Cardiac muscle cell (in vitro differentiated cells and primary cell): ENCODE measurements around the gene MFF. TPM values are rescaled to one million over a fixed set of nuclear protein-coding genes. Genes with fewer than 3 reads are reported as not detected.

ENCODE experiments used
- DNase-seq, 2 donors: peaks; one replicate each; pipeline versions ENCODE4 v3.0.0 to v3.0.0-alpha.2; 2010 to 2017; ENCODE audit warnings: low read depth in 1 of 2, low spot score in 1 of 2
- H3K27ac ChIP-seq: fragments of 200-600 bp; sonication (generic); 2 replicates; pipeline ENCODE4 v1.5.1; 2016
- H3K27me3 ChIP-seq: fragments of 200-600 bp; sonication (generic); 2 replicates; pipeline ENCODE4 v1.6.0; 2016; ENCODE audit warnings: control low read depth
- H3K36me3 ChIP-seq: fragments of 200-600 bp; sonication (generic); 2 replicates; pipeline ENCODE4 v1.5.1; 2016; ENCODE audit warnings: control low read depth
- H3K4me1 ChIP-seq: fragments of 200-600 bp; sonication (generic); 2 replicates; pipeline ENCODE4 v1.8.1; 2017; ENCODE audit warnings: low read depth, mild to moderate bottlenecking, mixed run types
- H3K4me3 ChIP-seq: fragments of 200-600 bp; sonication (generic); 2 replicates; pipeline ENCODE4 v1.5.1; 2016; ENCODE audit warnings: mild to moderate bottlenecking
- H3K9me3 ChIP-seq: fragments of 200-600 bp; sonication (generic); 2 replicates; pipeline ENCODE4 v1.5.1; 2017; ENCODE audit warnings: low read depth, mild to moderate bottlenecking, control low read depth
- polyA plus RNA-seq: library from polyadenylated mRNA; unstranded; fragments of >200 nt; fragmentation: Nextera tagmentation; extraction: Ambion mirVana; gene quantifications from 2 replicates; pipeline ENCODE4 v1.2.1, GENCODE V29; 2016
- total RNA-seq: library from RNA; depleted of rRNA; stranded (reverse); fragments of >200 nt; gene quantifications from 2 replicates; pipeline ENCODE4 v1.2.3, GENCODE V29; 2016
- TF ChIP-seq, protein P1 (sequence below): IDR thresholded peaks from 2 replicates; pipeline ENCODE4 v1.5.1; 2012; ENCODE audit warnings: low read depth, mild to moderate bottlenecking, low read length

The MFF gene
- total and polyA plus RNA-seq, 2 experiments from 2014 or later: 109 to 125 TPM

DNA sequence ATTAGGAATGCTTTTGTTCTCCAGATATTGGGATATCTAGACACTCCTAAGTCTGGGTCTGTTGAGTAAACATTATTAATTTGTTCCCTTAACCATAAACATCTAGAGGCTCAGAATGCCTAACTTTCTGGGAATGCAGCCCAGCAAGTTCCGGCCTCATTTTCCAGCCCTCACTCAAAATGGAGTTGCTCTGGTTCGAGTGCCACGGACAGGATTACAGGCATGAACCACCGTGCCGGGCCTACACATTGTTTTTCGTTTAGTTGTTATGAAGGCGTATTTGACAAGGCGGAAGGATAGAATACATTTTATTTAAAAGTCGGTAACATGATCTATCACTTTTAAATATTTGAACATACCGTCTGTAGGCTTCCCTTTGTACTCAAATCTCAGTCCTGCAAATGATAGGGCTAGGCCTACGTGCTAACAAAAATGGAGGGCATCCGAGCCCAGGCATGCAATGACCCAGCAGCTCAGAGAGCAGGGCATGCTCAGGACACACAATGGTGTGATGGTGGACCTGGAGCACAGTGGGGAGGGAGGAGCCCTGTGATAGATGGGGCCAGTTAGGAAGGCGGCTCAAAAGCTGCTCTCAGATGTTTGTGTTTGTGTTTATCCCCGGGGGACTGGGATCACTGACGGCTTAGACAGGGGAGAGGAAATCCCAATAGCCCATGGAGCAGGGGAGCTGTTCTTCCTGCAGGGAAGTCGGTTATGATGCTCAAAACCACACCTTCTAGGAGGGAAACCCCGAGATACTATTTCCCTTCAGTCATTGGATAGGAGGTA, 65.6 kb downstream of the MFF start:
- H3K9me3 ChIP-seq: no peaks in the 10 kb centered on the region
- no peak for DNase-seq
- TF ChIP-seq, protein P1, sequence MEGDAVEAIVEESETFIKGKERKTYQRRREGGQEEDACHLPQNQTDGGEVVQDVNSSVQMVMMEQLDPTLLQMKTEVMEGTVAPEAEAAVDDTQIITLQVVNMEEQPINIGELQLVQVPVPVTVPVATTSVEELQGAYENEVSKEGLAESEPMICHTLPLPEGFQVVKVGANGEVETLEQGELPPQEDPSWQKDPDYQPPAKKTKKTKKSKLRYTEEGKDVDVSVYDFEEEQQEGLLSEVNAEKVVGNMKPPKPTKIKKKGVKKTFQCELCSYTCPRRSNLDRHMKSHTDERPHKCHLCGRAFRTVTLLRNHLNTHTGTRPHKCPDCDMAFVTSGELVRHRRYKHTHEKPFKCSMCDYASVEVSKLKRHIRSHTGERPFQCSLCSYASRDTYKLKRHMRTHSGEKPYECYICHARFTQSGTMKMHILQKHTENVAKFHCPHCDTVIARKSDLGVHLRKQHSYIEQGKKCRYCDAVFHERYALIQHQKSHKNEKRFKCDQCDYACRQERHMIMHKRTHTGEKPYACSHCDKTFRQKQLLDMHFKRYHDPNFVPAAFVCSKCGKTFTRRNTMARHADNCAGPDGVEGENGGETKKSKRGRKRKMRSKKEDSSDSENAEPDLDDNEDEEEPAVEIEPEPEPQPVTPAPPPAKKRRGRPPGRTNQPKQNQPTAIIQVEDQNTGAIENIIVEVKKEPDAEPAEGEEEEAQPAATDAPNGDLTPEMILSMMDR: no peak
- no peaks in the 10 kb centered on the region for H3K36me3 ChIP-seq
- no peak overlapping the region for H3K4me3 ChIP-seq
- no peak overlapping the region for H3K27ac ChIP-seq
- H3K27me3 ChIP-seq: no peaks in the 10 kb centered on the region
- no peaks in the 10 kb centered on the region for H3K4me1 ChIP-seq

DNA sequence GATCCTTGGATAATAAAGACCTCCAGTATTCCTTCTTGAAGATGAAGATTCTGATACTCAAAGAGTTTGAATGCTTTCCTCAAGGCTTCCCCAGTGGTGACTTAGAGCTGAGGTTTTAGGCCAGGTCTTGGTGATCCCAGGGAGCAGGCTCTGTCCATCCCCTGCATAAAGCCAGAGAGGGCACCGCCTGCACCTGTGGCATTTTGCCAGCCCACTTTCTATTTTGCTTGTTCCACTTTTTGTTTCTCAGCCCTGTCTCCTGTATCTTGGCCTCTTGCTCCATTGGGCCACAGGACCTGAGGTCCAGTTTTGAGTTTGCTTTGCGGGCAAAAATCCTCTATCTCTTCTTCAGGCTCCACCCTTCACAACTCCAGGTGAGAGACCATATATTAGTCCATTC, 69.3 kb downstream of the MFF start:
- Histone ChIP-seq H3K27me3 (no peaks in the 10 kb centered on the region), H3K4me1 (no peaks in the 10 kb centered on the region), H3K4me3 (no peak overlapping the region), H3K27ac (no peak overlapping the region), H3K36me3 (no peaks in the 10 kb centered on the region), H3K9me3 (no peaks in the 10 kb centered on the region)
- TF ChIP-seq, protein P1: no peak
- no peak for DNase-seq

DNA sequence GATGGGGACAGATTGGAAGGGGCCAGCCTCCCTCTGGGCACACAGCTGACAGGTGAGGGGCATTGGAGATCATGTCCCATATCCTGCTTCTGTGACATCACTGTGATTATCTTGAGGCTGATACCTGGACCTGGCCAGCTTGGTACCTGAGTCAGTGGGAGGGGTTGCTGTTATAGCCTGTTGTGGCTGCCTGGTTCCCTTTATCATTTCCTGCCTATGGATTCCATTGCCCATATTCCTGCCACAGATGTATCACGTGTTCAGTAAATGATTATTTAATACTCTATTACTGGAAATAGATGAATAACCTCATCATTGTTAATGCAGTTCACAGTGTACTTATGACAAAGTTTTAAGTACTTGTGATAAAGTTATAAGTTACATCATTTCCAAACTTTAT, 70.5 kb downstream of the MFF start:
- TF ChIP-seq, protein P1: no peak
- no peaks in the 10 kb centered on the region for H3K4me1 ChIP-seq
- H3K27me3 ChIP-seq: no peaks in the 10 kb centered on the region
- DNase-seq: no peak
- no peak overlapping the region for H3K27ac ChIP-seq
- H3K36me3 ChIP-seq: no peaks in the 10 kb centered on the region
- H3K9me3 ChIP-seq: no peaks in the 10 kb centered on the region
- H3K4me3 ChIP-seq: no peak overlapping the region

DNA sequence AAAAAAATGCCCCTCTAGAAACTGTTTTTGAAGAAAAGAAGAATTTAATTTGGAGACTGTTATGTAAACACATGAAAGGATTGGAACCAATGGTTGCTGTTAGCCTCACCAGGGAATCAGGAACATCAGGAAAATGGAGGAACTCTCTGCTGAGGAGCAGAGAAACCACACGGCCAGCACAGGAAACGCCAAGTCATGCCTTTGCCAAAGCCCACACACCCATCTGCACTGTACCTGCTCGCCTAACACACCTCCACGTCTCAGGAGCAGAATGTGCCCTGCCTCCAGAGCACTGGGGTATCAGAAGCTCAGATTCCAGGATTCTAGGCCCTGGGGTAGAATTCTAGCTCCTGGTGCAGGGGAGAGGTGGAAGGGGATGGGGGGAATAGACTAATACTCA, 72.5 kb downstream of the MFF start:
- Histone ChIP-seq H3K27ac (no peak overlapping the region), H3K4me3 (no peak overlapping the region), H3K36me3 (no peaks in the 10 kb centered on the region), H3K27me3 (no peaks in the 10 kb centered on the region), H3K9me3 (no peaks in the 10 kb centered on the region), H3K4me1 (no peaks in the 10 kb centered on the region)
- no peak for DNase-seq
- TF ChIP-seq, protein P1: no peak

DNA sequence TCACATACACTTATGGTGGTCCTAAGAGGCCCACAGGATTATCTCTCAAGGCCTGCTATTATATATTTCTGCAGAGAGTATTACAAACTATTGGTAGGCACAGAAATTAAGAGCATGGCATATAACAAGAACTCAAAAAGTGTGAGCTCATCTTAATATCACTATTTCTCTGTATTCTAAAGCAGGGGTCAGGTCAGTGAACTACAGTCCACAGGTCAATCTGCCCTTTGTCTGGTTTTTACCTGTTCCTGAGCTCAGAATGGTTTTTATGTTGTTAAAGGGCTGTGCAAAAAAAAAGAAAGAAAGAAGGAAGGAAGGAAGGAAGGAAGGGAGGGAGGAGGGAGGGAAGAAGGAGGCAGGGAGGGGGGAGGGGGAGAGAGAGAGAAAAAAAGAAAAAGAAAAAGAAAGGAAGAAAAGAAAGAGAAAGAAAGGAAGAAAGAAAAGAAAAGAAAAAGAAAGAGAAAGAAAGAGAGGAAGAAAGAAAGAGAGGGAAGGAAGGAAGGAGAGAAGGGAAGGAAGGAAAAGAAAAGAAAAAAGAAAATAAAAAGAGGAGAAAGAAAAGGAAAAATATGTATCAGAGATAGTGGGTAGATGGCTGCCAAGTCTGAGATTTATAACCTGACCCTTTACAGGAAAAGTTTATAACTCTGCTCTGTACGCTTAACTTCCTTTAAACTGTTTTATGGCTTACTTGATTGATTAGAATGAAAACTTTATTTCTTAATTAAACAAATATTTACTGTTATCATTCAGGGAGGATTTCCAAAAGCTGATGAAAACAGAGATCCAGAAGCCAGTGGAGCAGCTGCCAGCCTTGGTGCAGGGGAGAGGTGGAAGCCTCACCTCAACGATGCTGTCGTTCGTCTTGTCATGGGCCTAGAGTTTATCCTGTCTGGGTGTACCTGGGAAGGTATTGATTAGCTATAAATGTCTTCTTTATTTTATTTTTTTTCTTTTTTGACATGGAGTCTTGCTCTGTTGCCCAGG, 73.9 kb downstream of the MFF start:
- H3K36me3 ChIP-seq: no peaks in the 10 kb centered on the region
- TF ChIP-seq, protein P1: no peak
- H3K9me3 ChIP-seq: no peaks in the 10 kb centered on the region
- no peak overlapping the region for H3K4me3 ChIP-seq
- DNase-seq: no peak
- no peaks in the 10 kb centered on the region for H3K4me1 ChIP-seq
- no peak overlapping the region for H3K27ac ChIP-seq
- H3K27me3 ChIP-seq: no peaks in the 10 kb centered on the region
